Activated B cell treated with CpG ODN at 0.5 μM for 24 hours (primary cell): ENCODE data around the gene AFF1. TPM values are rescaled to one million over a fixed set of nuclear protein-coding genes. Genes with fewer than 3 reads are reported as not detected.
A peak's percentile ranks its signal among the peaks of the same experiment; 100 is the strongest.

Experiments
- ATAC-seq: fragments of 200-7000 bp; cut with Tn5 transposase; one replicate; pipeline ENCODE4 v1.10.0; 2021; ENCODE audit warnings: low read depth, mild to moderate bottlenecking, moderate library complexity
- CTCF ChIA-PET: fragments of 350-600 bp; sonication (Branson Sonifier 250); formaldehyde crosslinking; loops from one replicate; lab custom pipeline; 2021; ENCODE audit warnings: antibody characterized with exemption; lab: Charles Lee
- POLR2A ChIA-PET: fragments of 350-600 bp; sonication (Branson Sonifier 250); formaldehyde crosslinking; loops from one replicate; lab custom pipeline; 2021; ENCODE audit warnings: antibody characterized with exemption; lab: Charles Lee
- DNase-seq: peaks from one replicate; pipeline ENCODE4 v3.0.0; 2022
- H3K27ac Mint-ChIP-seq: one replicate; pipeline ENCODE4 v1.8.0; 2020; ENCODE audit warnings: mixed read lengths
- H3K27me3 Mint-ChIP-seq: one replicate; pipeline ENCODE4 v1.8.0; 2021; ENCODE audit warnings: mixed read lengths
- H3K36me3 Mint-ChIP-seq: one replicate; pipeline ENCODE4 v1.8.0; 2021; ENCODE audit warnings: low read depth, mixed read lengths
- H3K4me1 Mint-ChIP-seq: one replicate; pipeline ENCODE4 v1.8.0; 2021; ENCODE audit warnings: mixed read lengths
- H3K4me3 Mint-ChIP-seq: one replicate; pipeline ENCODE4 v1.8.0; 2020; ENCODE audit warnings: mild to moderate bottlenecking, mixed read lengths
- H3K9me3 Mint-ChIP-seq: one replicate; pipeline ENCODE4 v1.8.0; 2020; ENCODE audit warnings: mixed read lengths
- intact Hi-C: fragments of 100-400 bp; cut with micrococcal nuclease; formaldehyde crosslinking; loops from one replicate; pipeline ENCODE4 v1.15.1; 2024
- total RNA-seq: library from RNA; stranded (reverse); gene quantifications from 2 replicates; pipeline ENCODE4 v1.2.3, GENCODE V29; 2022
- TF ChIP-seq, protein P1 (sequence below): fragments of 200-600 bp; IDR thresholded peaks from one replicate; pipeline ENCODE4 v1.8.0; 2022; ENCODE audit warnings: antibody characterized with exemption, mild to moderate bottlenecking

The AFF1 gene
- total RNA-seq, 1 donor from 2014 or later, result 60.8 TPM

DNA sequence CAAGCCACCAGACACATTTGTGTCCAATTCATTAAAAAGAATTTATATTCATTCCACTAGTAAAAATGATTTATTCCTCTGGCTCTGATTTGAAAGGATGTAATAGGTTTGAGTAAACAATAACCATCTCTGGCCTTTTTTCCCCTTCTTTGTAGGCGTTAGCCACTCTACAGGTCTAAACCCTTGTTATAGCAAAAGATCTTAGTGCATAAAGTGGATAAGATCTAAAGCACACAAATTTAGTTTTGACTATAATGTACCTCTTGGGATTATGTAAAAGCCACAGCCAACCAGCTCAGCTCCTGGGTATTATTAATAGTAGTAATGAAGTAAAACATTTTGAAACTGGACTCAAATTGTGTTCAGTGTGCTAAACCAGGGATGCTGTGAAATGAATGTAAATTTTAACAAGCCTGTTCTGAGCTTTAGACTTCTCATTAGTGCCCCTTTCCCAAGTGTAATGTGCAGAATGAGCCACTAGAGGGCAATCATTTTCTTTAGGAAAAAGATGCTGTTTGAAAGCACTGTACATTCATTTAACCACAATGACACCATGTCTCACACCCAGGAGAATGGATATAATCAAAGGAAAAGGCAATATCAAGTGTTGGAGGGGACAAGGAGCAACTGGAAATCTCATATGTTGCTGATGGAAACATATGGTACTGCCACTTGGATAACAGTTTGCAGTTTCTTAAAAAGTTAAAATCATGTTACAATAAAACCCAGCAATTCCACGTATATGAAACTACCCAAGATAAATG lies 215.9 kb downstream of the AFF1 start:
- no peaks in the 10 kb centered on the region for H3K36me3 Mint-ChIP-seq
- ATAC-seq, result peak; percentile 77
- H3K27ac Mint-ChIP-seq, result no peak overlapping the region
- intact Hi-C loops, result loop anchor here (1.0 to 5.0 kb wide), 6 partner anchors 42 to 696 kb away; no protein-coding TSS in a partner anchor
- no peaks in the 10 kb centered on the region for H3K9me3 Mint-ChIP-seq
- CTCF ChIA-PET, result interaction anchor here (0.6 to 4.2 kb wide), 20 partner anchors 11 to 318 kb away, joined by 3 to 43 read pairs (median 4); partner anchors contain the start of gene HSD17B11
- H3K4me1 Mint-ChIP-seq, result no peaks in the 10 kb centered on the region
- no peaks in the 10 kb centered on the region for H3K27me3 Mint-ChIP-seq
- DNase-seq, result no peak
- TF ChIP-seq, protein P1, sequence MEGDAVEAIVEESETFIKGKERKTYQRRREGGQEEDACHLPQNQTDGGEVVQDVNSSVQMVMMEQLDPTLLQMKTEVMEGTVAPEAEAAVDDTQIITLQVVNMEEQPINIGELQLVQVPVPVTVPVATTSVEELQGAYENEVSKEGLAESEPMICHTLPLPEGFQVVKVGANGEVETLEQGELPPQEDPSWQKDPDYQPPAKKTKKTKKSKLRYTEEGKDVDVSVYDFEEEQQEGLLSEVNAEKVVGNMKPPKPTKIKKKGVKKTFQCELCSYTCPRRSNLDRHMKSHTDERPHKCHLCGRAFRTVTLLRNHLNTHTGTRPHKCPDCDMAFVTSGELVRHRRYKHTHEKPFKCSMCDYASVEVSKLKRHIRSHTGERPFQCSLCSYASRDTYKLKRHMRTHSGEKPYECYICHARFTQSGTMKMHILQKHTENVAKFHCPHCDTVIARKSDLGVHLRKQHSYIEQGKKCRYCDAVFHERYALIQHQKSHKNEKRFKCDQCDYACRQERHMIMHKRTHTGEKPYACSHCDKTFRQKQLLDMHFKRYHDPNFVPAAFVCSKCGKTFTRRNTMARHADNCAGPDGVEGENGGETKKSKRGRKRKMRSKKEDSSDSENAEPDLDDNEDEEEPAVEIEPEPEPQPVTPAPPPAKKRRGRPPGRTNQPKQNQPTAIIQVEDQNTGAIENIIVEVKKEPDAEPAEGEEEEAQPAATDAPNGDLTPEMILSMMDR, result peak; percentile 16
- POLR2A ChIA-PET, result interaction anchor here (1.2 kb wide), 1 partner anchor 88 kb away, joined by 3 read pairs; no protein-coding TSS in a partner anchor
- H3K4me3 Mint-ChIP-seq, result no peak overlapping the region

DNA sequence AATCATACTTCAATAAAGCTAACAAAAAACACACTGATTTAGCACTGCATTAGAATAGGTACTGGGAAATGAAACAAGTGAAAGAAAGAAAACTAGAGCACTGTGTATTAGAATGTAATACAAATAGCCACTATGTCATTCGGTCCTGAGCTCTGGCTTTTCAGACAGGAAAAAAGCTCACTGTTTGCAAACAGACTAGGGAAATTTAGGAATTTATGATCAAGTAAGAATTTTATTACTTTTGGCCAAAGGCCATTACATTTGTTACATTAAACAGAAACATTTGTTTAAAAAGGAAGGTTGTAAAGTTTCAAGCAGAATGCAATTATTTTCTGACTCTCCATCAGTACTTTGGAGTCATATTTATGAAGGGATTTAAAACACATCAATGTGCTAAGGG lies 216.9 kb downstream of the AFF1 start:
- POLR2A ChIA-PET, result no interaction called here
- CTCF ChIA-PET, result interaction anchor here (0.7 to 4.2 kb wide), 11 partner anchors 10 to 315 kb away, joined by 3 to 43 read pairs (median 4); no protein-coding TSS in a partner anchor
- no peak overlapping the region for H3K4me3 Mint-ChIP-seq
- intact Hi-C loops, result loop anchor here (1.0 to 5.0 kb wide), 4 partner anchors 41 to 695 kb away; no protein-coding TSS in a partner anchor
- H3K27ac Mint-ChIP-seq, result no peak overlapping the region
- H3K27me3 Mint-ChIP-seq, result no peaks in the 10 kb centered on the region
- no peaks in the 10 kb centered on the region for H3K4me1 Mint-ChIP-seq
- no peaks in the 10 kb centered on the region for H3K9me3 Mint-ChIP-seq
- ATAC-seq (no peak), DNase-seq (no peak)
- H3K36me3 Mint-ChIP-seq, result no peaks in the 10 kb centered on the region
- TF ChIP-seq, protein P1, result no peak

DNA sequence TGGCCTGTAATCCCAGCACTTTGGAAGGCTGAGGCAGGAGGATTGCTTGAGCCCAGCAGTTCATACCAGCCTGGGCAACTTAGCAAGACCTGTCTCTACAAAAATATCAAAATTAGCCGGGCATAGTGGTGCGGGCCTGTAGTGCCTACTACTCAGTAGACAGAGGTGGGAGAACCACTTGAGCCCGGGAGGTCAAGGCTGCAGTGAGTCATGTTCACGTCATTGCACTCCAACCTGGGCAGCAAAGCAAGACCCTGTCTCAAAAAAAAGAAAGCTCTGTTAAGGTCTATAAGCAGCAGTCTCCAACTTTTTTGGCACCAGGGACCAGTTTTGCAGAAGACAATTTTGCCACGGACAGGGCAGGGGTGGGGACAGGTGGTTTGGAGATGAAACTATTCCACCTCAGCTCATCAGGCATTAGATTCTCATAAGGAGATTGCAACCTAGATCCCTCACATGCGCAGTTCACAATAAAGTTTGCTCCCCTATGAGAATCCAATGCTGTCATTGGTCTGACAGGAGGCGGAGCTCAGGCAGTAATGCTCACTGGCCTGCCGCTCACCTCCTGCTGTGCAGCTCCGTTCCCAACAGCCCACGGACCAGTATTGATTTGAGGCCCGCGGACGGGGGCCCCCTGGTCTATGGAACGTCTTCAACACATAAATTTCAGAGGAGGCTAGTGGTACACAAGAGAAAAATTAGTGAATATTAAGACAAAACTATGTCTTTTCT lies 217.7 kb downstream of the AFF1 start:
- no peaks in the 10 kb centered on the region for H3K36me3 Mint-ChIP-seq
- H3K4me1 Mint-ChIP-seq, result no peaks in the 10 kb centered on the region
- no peak overlapping the region for H3K4me3 Mint-ChIP-seq
- DNase-seq (no peak), ATAC-seq (no peak)
- POLR2A ChIA-PET, result no interaction called here
- CTCF ChIA-PET, result interaction anchor here (0.7 to 4.2 kb wide), 8 partner anchors 80 to 314 kb away, joined by 3 to 43 read pairs (median 11); no protein-coding TSS in a partner anchor
- intact Hi-C loops, result loop anchor here (5.0 kb wide), 1 partner anchor 40 kb away; no protein-coding TSS in a partner anchor
- no peak overlapping the region for H3K27ac Mint-ChIP-seq
- H3K27me3 Mint-ChIP-seq, result no peaks in the 10 kb centered on the region
- TF ChIP-seq, protein P1, result no peak
- no peaks in the 10 kb centered on the region for H3K9me3 Mint-ChIP-seq

DNA sequence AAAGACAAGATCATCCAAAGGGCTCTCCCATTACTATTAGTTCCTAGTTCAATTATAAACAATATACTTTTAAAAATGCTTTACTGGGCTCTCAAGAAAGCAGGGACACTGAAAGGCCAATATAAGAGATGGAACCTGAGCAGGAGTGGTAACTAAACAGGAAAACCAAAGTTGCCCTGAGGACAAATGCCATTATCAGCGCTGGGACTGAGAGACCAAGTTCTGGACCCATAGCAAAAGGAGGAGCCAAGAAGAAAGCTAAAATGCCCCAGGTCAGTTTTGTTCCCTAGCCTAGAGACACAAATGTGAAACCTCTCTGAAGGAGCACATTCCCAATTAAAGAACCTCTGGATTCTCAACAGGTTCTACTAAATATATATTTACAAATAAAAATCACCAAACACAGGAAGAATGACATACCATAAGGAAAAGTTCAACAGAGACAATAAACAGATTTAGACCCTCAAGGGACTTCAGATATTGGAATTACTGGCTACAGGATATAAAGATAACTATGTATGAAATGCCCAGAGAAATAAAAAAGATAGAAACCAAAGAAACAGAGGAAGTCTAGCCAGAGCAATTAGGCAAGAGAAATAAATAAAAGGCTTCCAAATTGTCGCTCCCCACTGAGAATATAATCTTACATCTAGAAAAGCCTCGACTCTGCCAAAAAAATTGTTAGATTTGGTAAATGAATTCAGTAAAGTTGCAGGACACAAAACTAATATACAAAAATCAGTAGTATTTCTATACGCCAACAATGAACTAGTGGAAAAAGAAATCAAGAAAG lies 218.5 kb downstream of the AFF1 start:
- POLR2A ChIA-PET, result no interaction called here
- no peaks in the 10 kb centered on the region for H3K4me1 Mint-ChIP-seq

More for the DNA sequence above, 218.5 kb downstream of the AFF1 start:
- intact Hi-C loops, result loop anchor here (5.0 kb wide), 1 partner anchor 39 kb away; no protein-coding TSS in a partner anchor
- CTCF ChIA-PET, result interaction anchor here (1.5 kb wide), 1 partner anchor 80 kb away, joined by 3 read pairs; no protein-coding TSS in a partner anchor
- Mint-ChIP-seq H3K4me3 (no peak overlapping the region), H3K36me3 (no peaks in the 10 kb centered on the region), H3K9me3 (no peaks in the 10 kb centered on the region), H3K27ac (no peak overlapping the region), H3K27me3 (no peaks in the 10 kb centered on the region)
- TF ChIP-seq, protein P1, result no peak
- DNase-seq (no peak), ATAC-seq (no peak)
